ENCODE measurements around the gene NHS.

Gene NHS

DNA sequence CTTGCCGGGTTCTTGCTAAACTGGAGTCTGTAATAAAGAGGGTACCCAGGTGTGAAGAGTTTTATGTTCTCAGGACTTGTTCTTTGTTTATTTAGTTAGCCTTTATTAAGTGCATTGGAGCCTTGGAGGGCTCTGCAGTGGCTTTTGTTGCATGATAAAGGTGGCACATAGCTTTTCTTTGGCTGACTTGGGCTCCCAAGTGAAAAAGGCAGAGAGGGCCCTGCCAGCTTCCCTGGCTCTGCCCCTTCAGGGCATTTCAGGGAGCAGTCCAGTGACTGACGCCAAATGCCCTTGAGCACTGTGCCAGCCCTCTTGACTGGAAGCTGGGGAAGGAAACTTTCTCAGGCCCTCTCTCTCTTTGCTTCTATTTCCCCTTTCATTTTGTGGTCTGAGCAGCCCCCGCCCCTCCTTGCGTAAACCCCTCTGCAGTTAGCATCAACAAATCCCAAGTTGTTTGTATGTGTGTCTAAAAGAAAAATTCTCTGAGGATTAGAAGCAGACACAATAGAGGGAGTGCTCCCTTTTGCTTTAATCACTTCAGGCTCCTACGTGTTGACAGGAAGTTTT is 152.2 kb downstream of the NHS start:
- no peaks in the 10 kb centered on the region for H3K79me2 ChIP-seq (ENCODE audit: insufficient read depth, low read length)
- TF ChIP-seq EZH2 (IDR thresholded peaks at IDR 0.05; ENCODE audit: borderline replicate concordance, low read depth, low read length, severe bottlenecking) = no peak
- TF ChIP-seq, protein P1, sequence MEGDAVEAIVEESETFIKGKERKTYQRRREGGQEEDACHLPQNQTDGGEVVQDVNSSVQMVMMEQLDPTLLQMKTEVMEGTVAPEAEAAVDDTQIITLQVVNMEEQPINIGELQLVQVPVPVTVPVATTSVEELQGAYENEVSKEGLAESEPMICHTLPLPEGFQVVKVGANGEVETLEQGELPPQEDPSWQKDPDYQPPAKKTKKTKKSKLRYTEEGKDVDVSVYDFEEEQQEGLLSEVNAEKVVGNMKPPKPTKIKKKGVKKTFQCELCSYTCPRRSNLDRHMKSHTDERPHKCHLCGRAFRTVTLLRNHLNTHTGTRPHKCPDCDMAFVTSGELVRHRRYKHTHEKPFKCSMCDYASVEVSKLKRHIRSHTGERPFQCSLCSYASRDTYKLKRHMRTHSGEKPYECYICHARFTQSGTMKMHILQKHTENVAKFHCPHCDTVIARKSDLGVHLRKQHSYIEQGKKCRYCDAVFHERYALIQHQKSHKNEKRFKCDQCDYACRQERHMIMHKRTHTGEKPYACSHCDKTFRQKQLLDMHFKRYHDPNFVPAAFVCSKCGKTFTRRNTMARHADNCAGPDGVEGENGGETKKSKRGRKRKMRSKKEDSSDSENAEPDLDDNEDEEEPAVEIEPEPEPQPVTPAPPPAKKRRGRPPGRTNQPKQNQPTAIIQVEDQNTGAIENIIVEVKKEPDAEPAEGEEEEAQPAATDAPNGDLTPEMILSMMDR (IDR thresholded peaks at IDR 0.05; ENCODE audit: borderline replicate concordance, extremely low read depth, low read length, poor library complexity, severe bottlenecking) = no peak
- H3K27ac ChIP-seq (ENCODE audit: low read length) = no peak overlapping the region
- H3K4me2 ChIP-seq (ENCODE audit: insufficient read depth, low read length) = no peak overlapping the region
- H3K27me3 ChIP-seq (ENCODE audit: insufficient read depth, low read length, poor library complexity) = no peaks in the 10 kb centered on the region
- H3K4me1 ChIP-seq (ENCODE audit: insufficient read depth, low read length) = 0 out of 2 replicates have a peak, but pooled peaks cover 2% of the 10 kb centered on the region
- no peaks in the 10 kb centered on the region for H4K20me1 ChIP-seq (ENCODE audit: insufficient read depth, low read length)
- no peaks in the 10 kb centered on the region for H3K36me3 ChIP-seq (ENCODE audit: insufficient read depth, low read length)
- H3K9ac ChIP-seq (ENCODE audit: low read depth, low read length) = no peak overlapping the region
- no peak overlapping the region for H3K4me3 ChIP-seq (ENCODE audit: low read depth in 1 of 2, low read length in 2 of 2)
- no peaks in the 10 kb centered on the region for H3K9me3 ChIP-seq (ENCODE audit: insufficient read depth, low read length, severe bottlenecking)
- no peak for DNase-seq
- ATAC-seq (ENCODE audit: insufficient read depth, low read depth) = no peak
- no peak overlapping the region for H2AFZ ChIP-seq (ENCODE audit: low read depth, low read length)

DNA sequence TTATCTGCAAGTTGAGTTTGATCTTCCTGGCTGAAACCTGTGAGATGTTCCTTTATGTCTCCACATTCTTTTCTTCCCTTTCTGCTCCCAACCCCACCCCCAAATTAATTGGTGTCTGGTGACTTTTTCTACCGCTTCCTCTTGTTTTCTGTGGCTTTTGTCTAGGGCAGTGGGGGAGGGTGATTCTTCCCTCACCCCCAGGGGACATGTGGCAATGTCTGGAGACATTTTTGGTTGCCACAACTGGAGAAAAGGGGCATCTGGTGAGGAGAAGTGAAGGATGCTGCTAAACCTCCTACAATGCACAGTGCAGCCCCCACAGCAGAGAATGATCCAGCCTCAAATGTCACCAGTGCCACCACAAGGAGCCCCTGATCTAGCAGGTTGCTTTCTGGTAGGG is 152.9 kb downstream of the NHS start:
- Histone ChIP-seq H2AFZ (ENCODE audit: low read depth, low read length) (no peak overlapping the region), H3K4me1 (ENCODE audit: insufficient read depth, low read length) (0 out of 2 replicates have a peak, but pooled peaks cover 2% of the 10 kb centered on the region), H3K79me2 (ENCODE audit: insufficient read depth, low read length) (no peaks in the 10 kb centered on the region), H3K27me3 (ENCODE audit: insufficient read depth, low read length, poor library complexity) (no peaks in the 10 kb centered on the region), H3K9me3 (ENCODE audit: insufficient read depth, low read length, severe bottlenecking) (no peaks in the 10 kb centered on the region), H3K4me2 (ENCODE audit: insufficient read depth, low read length) (no peak overlapping the region), H3K27ac (ENCODE audit: low read length) (no peak overlapping the region), H3K4me3 (ENCODE audit: low read depth in 1 of 2, low read length in 2 of 2) (no peak overlapping the region), H3K9ac (ENCODE audit: low read depth, low read length) (no peak overlapping the region), H4K20me1 (ENCODE audit: insufficient read depth, low read length) (no peaks in the 10 kb centered on the region), H3K36me3 (ENCODE audit: insufficient read depth, low read length) (no peaks in the 10 kb centered on the region)
- no peak for TF ChIP-seq EZH2 (IDR thresholded peaks at IDR 0.05; ENCODE audit: borderline replicate concordance, low read depth, low read length, severe bottlenecking)
- TF ChIP-seq, protein P1 (IDR thresholded peaks at IDR 0.05; ENCODE audit: borderline replicate concordance, extremely low read depth, low read length, poor library complexity, severe bottlenecking) = no peak
- ATAC-seq (ENCODE audit: insufficient read depth, low read depth) (peak; percentile 57), DNase-seq (peak; percentile 27)

DNA sequence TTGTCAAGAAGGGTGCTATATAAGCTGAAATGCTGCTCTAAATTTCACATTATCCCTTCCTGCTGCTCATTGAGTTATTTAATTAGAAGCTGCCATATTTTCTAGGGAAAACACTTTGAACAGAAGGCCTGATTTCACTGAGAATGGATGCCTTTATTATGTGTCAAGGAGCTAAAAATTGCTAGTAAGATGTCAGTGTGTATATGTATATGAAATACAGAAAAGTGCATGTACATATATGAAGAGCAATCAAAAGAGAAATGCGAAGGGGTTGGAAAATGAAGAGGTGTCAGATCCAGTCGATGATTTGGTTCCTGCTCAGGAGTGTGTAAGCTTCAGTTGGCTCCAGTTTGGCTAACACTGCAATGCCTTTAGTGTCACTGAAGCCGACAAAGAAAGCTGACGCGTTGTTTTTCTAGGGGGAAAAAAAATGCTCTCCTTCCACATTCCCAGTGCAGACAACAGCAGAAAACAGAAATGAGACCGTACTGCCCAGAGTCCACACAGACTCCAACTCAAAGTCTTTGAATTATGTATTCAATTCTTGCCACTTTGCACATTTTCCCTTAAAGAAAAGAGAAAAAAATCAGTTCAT is 154.2 kb downstream of the NHS start:
- DNase-seq = no peak
- Histone ChIP-seq H3K79me2 (ENCODE audit: insufficient read depth, low read length) (no peaks in the 10 kb centered on the region), H3K4me1 (ENCODE audit: insufficient read depth, low read length) (0 out of 2 replicates have a peak, but pooled peaks cover 2% of the 10 kb centered on the region), H3K27me3 (ENCODE audit: insufficient read depth, low read length, poor library complexity) (no peaks in the 10 kb centered on the region), H4K20me1 (ENCODE audit: insufficient read depth, low read length) (no peaks in the 10 kb centered on the region), H3K4me2 (ENCODE audit: insufficient read depth, low read length) (no peak overlapping the region), H3K9me3 (ENCODE audit: insufficient read depth, low read length, severe bottlenecking) (no peaks in the 10 kb centered on the region), H3K36me3 (ENCODE audit: insufficient read depth, low read length) (no peaks in the 10 kb centered on the region), H2AFZ (ENCODE audit: low read depth, low read length) (no peak overlapping the region), H3K4me3 (ENCODE audit: low read depth in 1 of 2, low read length in 2 of 2) (no peak overlapping the region), H3K27ac (ENCODE audit: low read length) (no peak overlapping the region), H3K9ac (ENCODE audit: low read depth, low read length) (no peak overlapping the region)
- TF ChIP-seq EZH2 (IDR thresholded peaks at IDR 0.05; ENCODE audit: borderline replicate concordance, low read depth, low read length, severe bottlenecking) = no peak
- TF ChIP-seq, protein P1 (IDR thresholded peaks at IDR 0.05; ENCODE audit: borderline replicate concordance, extremely low read depth, low read length, poor library complexity, severe bottlenecking) = no peak
- no peak for ATAC-seq (ENCODE audit: insufficient read depth, low read depth)
